H1 (cell line): Measurements from ENCODE around the gene ICE1. TPM values are rescaled to one million over a fixed set of nuclear protein-coding genes. Genes with fewer than 3 reads are reported as not detected.
"Not testable (repeated sequence)": the region's sequence is repeated elsewhere in the genome, so short reads cannot be mapped to it uniquely, and the experiment has no call there.

Experiments used
- CTCF ChIA-PET: fragments of 300-600 bp; sonication (Branson Sonifier 250); formaldehyde crosslinking; loops from one replicate; lab custom pipeline; 2021; ENCODE audit not compliant: partially characterized antibody; lab: Charles Lee
- POLR2A ChIA-PET: fragments of 300-600 bp; sonication (Branson Sonifier 250); formaldehyde crosslinking; loops from one replicate; lab custom pipeline; 2021; ENCODE audit warnings: inconsistent platforms; ENCODE audit not compliant: partially characterized antibody; lab: Charles Lee
- DNase-seq, 2 experiments: peaks; one replicate each; pipeline versions ENCODE4 v3.0.0 to v3.0.0-alpha.2; 2010 to 2022; ENCODE audit warnings: low spot score in 2 of 2, low read depth in 1 of 2, mixed read lengths in 1 of 2
- FAIRE-seq: peaks from 2 replicates; lab custom pipeline; 2011; peaks lifted over from hg19 to GRCh38; lab: Jason Lieb, UNC
- H2AFZ ChIP-seq: 2 replicates; pipeline ENCODE4 v1.8.1; 2012; ENCODE audit warnings: low read length, inconsistent platforms
- H2AK5ac ChIP-seq: 2 replicates; pipeline ENCODE4 v1.6.1; 2013; ENCODE audit warnings: low read depth, low read length
- H2BK120ac ChIP-seq: replicated peaks from 2 replicates; pipeline ENCODE3; 2013; ENCODE audit warnings: low read depth, low read length, inconsistent platforms
- H2BK12ac ChIP-seq: 2 replicates; pipeline ENCODE4 v1.6.1; 2013; ENCODE audit warnings: low read depth, low read length
- H2BK15ac ChIP-seq: 2 replicates; pipeline ENCODE4 v1.6.1; 2013; ENCODE audit warnings: low read length
- H2BK20ac ChIP-seq: 2 replicates; pipeline ENCODE4 v1.6.1; 2013; ENCODE audit warnings: low read length
- H2BK5ac ChIP-seq: 2 replicates; pipeline ENCODE4 v1.6.1; 2013; ENCODE audit warnings: low read depth, low read length
- H3K14ac ChIP-seq: 2 replicates; pipeline ENCODE4 v1.6.1; 2013; ENCODE audit warnings: inconsistent platforms; ENCODE audit not compliant: insufficient read length
- H3K18ac ChIP-seq: 2 replicates; pipeline ENCODE4 v1.6.1; 2013; ENCODE audit warnings: low read length; ENCODE audit errors: extremely low read depth
- H3K23ac ChIP-seq: 2 replicates; pipeline ENCODE4 v1.6.1; 2013; ENCODE audit warnings: inconsistent platforms; ENCODE audit not compliant: insufficient read length
- H3K23me2 ChIP-seq: 2 replicates; pipeline ENCODE4 v1.6.1; 2013; ENCODE audit warnings: low read depth, low read length
- H3K27ac ChIP-seq: 2 replicates; pipeline ENCODE4 v1.6.1; 2011; ENCODE audit warnings: low read depth, low read length, inconsistent platforms
- H3K27me3 ChIP-seq, 4 experiments: replicated peaks in 1 of 4; 1 replicate in 1 of 4; 2 replicates in 3 of 4; pipeline versions ENCODE4 v1.6.1 to v1.8.1; 2011 to 2013; ENCODE audit warnings: low read length in 3 of 4, mild to moderate bottlenecking in 3 of 4, inconsistent platforms in 2 of 4, mixed read lengths in 2 of 4, moderate library complexity in 1 of 4; ENCODE audit not compliant: control insufficient read depth in 3 of 4, insufficient read depth in 3 of 4; ENCODE audit errors: extremely low read depth in 1 of 4
- H3K36me3 ChIP-seq, 4 experiments: 2 replicates each; pipeline versions ENCODE4 v1.6.1 to v1.8.1; 2011 to 2013; ENCODE audit warnings: mild to moderate bottlenecking in 4 of 4, low read length in 3 of 4, moderate library complexity in 2 of 4, control low read depth in 1 of 4, inconsistent platforms in 1 of 4; ENCODE audit not compliant: insufficient read depth in 4 of 4, control insufficient read depth in 2 of 4
- H3K4ac ChIP-seq: replicated peaks from 2 replicates; pipeline ENCODE3; 2013; ENCODE audit warnings: low read length, low read depth, mixed read lengths, inconsistent platforms; ENCODE audit not compliant: insufficient read length
- H3K4me1 ChIP-seq, 4 experiments: replicated peaks in 1 of 4; 1 replicate in 1 of 4; 2 replicates in 3 of 4; pipeline versions ENCODE4 v1.6.1 to v1.8.1; 2011 to 2013; ENCODE audit warnings: low read length in 3 of 4, inconsistent platforms in 2 of 4, mixed read lengths in 1 of 4; ENCODE audit not compliant: insufficient read depth in 4 of 4, control insufficient read depth in 3 of 4
- H3K4me2 ChIP-seq, 2 experiments: 2 replicates each; pipeline versions ENCODE4 v1.6.1 to v1.8.1; 2011 to 2013; ENCODE audit warnings: low read depth in 2 of 2, low read length in 2 of 2, control low read depth in 1 of 2, inconsistent platforms in 1 of 2, mild to moderate bottlenecking in 1 of 2; ENCODE audit not compliant: insufficient read depth in 1 of 2
- H3K4me3 ChIP-seq, 4 experiments: fragments of 200-600, 300-600 bp in 1 of 4; sonication (generic), shearing (Covaris generic), sonication (Bioruptor Twin) in 1 of 4; 2 replicates each; pipeline versions ENCODE4 v1.5.1 to v1.8.1; 2011 to 2016; ENCODE audit warnings: low read length in 4 of 4, low read depth in 3 of 4, control low read depth in 2 of 4, inconsistent platforms in 2 of 4, mild to moderate bottlenecking in 2 of 4, mixed read lengths in 1 of 4, moderate library complexity in 1 of 4; ENCODE audit not compliant: insufficient read depth in 2 of 4; ENCODE audit errors: extremely low read depth in 1 of 4
- H3K56ac ChIP-seq: replicated peaks from 2 replicates; pipeline ENCODE3; 2013; ENCODE audit warnings: low read depth, mild to moderate bottlenecking, mixed read lengths, low read length, inconsistent platforms; ENCODE audit not compliant: insufficient read length
- H3K79me1 ChIP-seq: 2 replicates; pipeline ENCODE4 v1.6.1; 2013; ENCODE audit warnings: low read depth, low read length, control low read depth
- H3K79me2 ChIP-seq, 2 experiments: 2 replicates each; pipeline versions ENCODE4 v1.6.1 to v1.8.1; 2012 to 2013; ENCODE audit warnings: low read length in 2 of 2, mild to moderate bottlenecking in 2 of 2, inconsistent platforms in 1 of 2; ENCODE audit not compliant: insufficient read depth in 2 of 2, control insufficient read depth in 1 of 2
- H3K9ac ChIP-seq, 4 experiments: replicated peaks in 1 of 4; 1 replicate in 1 of 4; 2 replicates in 3 of 4; pipeline versions ENCODE4 v1.6.1 to v1.8.1; 2011 to 2013; ENCODE audit warnings: low read depth in 3 of 4, low read length in 3 of 4, control low read depth in 2 of 4, mild to moderate bottlenecking in 2 of 4, moderate library complexity in 2 of 4, inconsistent platforms in 1 of 4; ENCODE audit errors: extremely low read depth in 1 of 4
- H3K9me3 ChIP-seq, 2 experiments: 2 replicates each; pipeline versions ENCODE4 v1.6.1 to v1.8.1; 2012 to 2013; ENCODE audit warnings: mild to moderate bottlenecking in 2 of 2, moderate library complexity in 2 of 2, control low read depth in 1 of 2, inconsistent platforms in 1 of 2, low read depth in 1 of 2, low read length in 1 of 2, mixed read lengths in 1 of 2; ENCODE audit not compliant: insufficient read depth in 2 of 2
- H4K20me1 ChIP-seq, 2 experiments: replicated peaks in 1 of 2; 2 replicates each; pipeline versions ENCODE3 to v1.8.1; 2011 to 2013; ENCODE audit warnings: inconsistent platforms in 2 of 2, low read length in 2 of 2, mild to moderate bottlenecking in 1 of 2; ENCODE audit not compliant: insufficient read depth in 2 of 2, control insufficient read depth in 1 of 2
- H4K5ac ChIP-seq: 2 replicates; pipeline ENCODE4 v1.6.1; 2013; ENCODE audit warnings: low read length, low read depth, mixed read lengths, inconsistent platforms; ENCODE audit not compliant: insufficient read length
- H4K8ac ChIP-seq: 2 replicates; pipeline ENCODE4 v1.8.0; 2013; ENCODE audit warnings: mild to moderate bottlenecking, moderate library complexity, low read length, inconsistent platforms; ENCODE audit not compliant: insufficient read depth; ENCODE audit errors: extremely low read depth
- H4K91ac ChIP-seq: replicated peaks from 2 replicates; pipeline ENCODE3; 2013; ENCODE audit warnings: low read length, mixed read lengths, inconsistent platforms; ENCODE audit not compliant: insufficient read length
- RAD21 ChIP-seq, 2 experiments: IDR thresholded peaks in 1 of 2; conservative IDR thresholded peaks in 1 of 2; 2 replicates each; pipeline ENCODE4 v1.6.1; 2011; ENCODE audit warnings: low read depth in 2 of 2, low read length in 2 of 2, improper control_type of control experiment in 1 of 2, inconsistent platforms in 1 of 2, mild to moderate bottlenecking in 1 of 2, moderate library complexity in 1 of 2
- WGBS, 2 experiments: shearing (Covaris generic) in 1 of 2; methylation state at CpG; one replicate each; pipeline versions ENCODE4 v1.1.6 to v1.1.7; 2013 to 2015; ENCODE audit warnings: low lambda C conversion rate in 2 of 2, mixed read lengths in 2 of 2, inconsistent platforms in 1 of 2, low coverage in 1 of 2, missing lambda C conversion rate in 1 of 2; ENCODE audit not compliant: insufficient replicate concordance in 2 of 2, insufficient coverage in 1 of 2, insufficient read length in 1 of 2; ENCODE audit errors: extremely low coverage in 1 of 2, missing lambda C conversion rate in 1 of 2; 5-methylcytosine and 5-hydroxymethylcytosine counted together
- polyA plus RNA-seq, 7 experiments: library from polyadenylated mRNA; depleted of rRNA in 3 of 7; stranded (reverse) in 5 of 7; unstranded in 2 of 7; fragments of >200 nt in 5 of 7; fragments of 200-250 nt in 2 of 7; gene quantifications; 1 replicate in 5 of 7; 2 replicates in 1 of 7; 4 replicates in 1 of 7; pipeline versions ENCODE4 v1.2.1 to v1.2.3, GENCODE V29; 2011 to 2013; ENCODE audit warnings: missing spikeins in 2 of 7, mixed read lengths in 2 of 7
- total RNA-seq: library from RNA; stranded (reverse); fragmentation: NEBNext Ultra II Directional; extraction: Animal tissue kit (Norgen Biotek cat#: 25700); gene quantifications from 2 replicates; pipeline ENCODE4 v1.2.1, GENCODE V29; 2021
- TF ChIP-seq, protein P1 (sequence below), 3 experiments: IDR thresholded peaks; 1 replicate in 2 of 3; 2 replicates in 1 of 3; pipeline versions ENCODE4 v1.5.1 to v1.6.1; 2011; ENCODE audit warnings: low read length in 3 of 3, mild to moderate bottlenecking in 3 of 3, inconsistent platforms in 2 of 3, low read depth in 1 of 3, moderate library complexity in 1 of 3; ENCODE audit not compliant: insufficient read depth in 1 of 3; ENCODE audit errors: control extremely low read depth in 1 of 3

The ICE1 gene
- total and polyA plus RNA-seq, 2 of the 8 experiments (the other 6 are each of a cell fraction or from before 2014, with no cell fraction given): 11.8 to 53.9 TPM

DNA sequence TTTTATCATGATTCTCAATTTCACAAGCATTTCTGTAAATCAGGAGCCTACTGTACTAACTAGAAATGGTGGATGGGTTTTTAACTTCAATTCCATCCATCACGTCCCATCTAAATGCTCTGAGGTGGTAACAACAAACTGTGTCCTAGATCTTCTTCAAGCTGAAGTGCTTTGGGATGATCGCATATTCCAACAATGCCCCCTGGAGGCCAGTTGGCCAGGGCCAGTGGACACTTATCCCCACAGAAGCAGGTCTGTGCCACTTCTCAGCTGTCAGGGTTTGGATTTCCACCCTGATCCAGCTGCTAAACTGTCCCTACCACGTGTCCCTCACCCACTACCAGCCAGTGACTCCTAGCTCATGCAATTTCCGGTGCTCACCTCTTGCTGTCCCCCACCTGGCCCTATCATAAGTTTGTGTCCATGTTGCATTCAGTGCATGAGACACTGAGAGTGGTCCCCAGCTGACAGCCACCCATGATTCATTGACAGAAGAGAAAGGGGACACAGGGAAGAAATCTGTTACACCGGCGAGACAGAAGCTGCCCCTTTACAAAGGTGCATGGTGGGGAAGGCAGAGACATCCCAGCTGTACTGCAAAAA, 28.0 kb upstream of the ICE1 start:
- H4K91ac ChIP-seq, H3K14ac ChIP-seq, H3K4me2 ChIP-seq, H2BK120ac ChIP-seq, H3K56ac ChIP-seq, H3K18ac ChIP-seq, H4K20me1 ChIP-seq, H4K5ac ChIP-seq, H3K4me1 ChIP-seq, H3K9me3 ChIP-seq, H3K36me3 ChIP-seq, H3K27ac ChIP-seq, H2BK5ac ChIP-seq, H2AK5ac ChIP-seq, POLR2A ChIA-PET, H3K79me1 ChIP-seq, H3K23me2 ChIP-seq, H3K4me3 ChIP-seq, H3K79me2 ChIP-seq, H2AFZ ChIP-seq, H4K8ac ChIP-seq, H3K23ac ChIP-seq, H3K9ac ChIP-seq, H2BK20ac ChIP-seq, H3K27me3 ChIP-seq, H2BK15ac ChIP-seq, H3K4ac ChIP-seq, H2BK12ac ChIP-seq: not testable (repeated sequence)
- TF ChIP-seq, protein P1, sequence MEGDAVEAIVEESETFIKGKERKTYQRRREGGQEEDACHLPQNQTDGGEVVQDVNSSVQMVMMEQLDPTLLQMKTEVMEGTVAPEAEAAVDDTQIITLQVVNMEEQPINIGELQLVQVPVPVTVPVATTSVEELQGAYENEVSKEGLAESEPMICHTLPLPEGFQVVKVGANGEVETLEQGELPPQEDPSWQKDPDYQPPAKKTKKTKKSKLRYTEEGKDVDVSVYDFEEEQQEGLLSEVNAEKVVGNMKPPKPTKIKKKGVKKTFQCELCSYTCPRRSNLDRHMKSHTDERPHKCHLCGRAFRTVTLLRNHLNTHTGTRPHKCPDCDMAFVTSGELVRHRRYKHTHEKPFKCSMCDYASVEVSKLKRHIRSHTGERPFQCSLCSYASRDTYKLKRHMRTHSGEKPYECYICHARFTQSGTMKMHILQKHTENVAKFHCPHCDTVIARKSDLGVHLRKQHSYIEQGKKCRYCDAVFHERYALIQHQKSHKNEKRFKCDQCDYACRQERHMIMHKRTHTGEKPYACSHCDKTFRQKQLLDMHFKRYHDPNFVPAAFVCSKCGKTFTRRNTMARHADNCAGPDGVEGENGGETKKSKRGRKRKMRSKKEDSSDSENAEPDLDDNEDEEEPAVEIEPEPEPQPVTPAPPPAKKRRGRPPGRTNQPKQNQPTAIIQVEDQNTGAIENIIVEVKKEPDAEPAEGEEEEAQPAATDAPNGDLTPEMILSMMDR (IDR thresholded peaks at IDR 0.05; ENCODE audit: control extremely low read depth in 1 of 3, insufficient read depth in 1 of 3, low read depth in 1 of 3, low read length in 3 of 3): peak; percentile 53 to 67 (median 65)
- TF ChIP-seq RAD21 (IDR thresholded peaks at IDR 0.05 in 1 of 2, conservative IDR thresholded peaks at IDR 0.05 in 1 of 2; ENCODE audit: low read depth in 2 of 2, low read length in 2 of 2): peak; percentile 74
- DNase-seq (peak; percentile 13 to 74), FAIRE-seq (peak; percentile 90)
- CTCF ChIA-PET: interaction anchor here (0.9 to 5.3 kb wide), 15 partner anchors 8 to 519 kb away, joined by 3 to 26 read pairs (median 4); no protein-coding TSS in a partner anchor
- WGBS, 2 experiments: 66% methylated on average over 6 of the region's 6 CpGs; no CpG with 5 or more reads in 1 of the 2 experiments
